HG03342 (cell line): ENCODE measurements around the gene GRPEL2.

Experiments
- ATAC-seq: cut with Tn5 transposase; IDR thresholded peaks from one replicate; pipeline ENCODE4 v1.9.1; 2021; ENCODE audit warnings: mild to moderate bottlenecking, moderate library complexity; ENCODE audit not compliant: unreplicated experiment

GRPEL2 gene

GRCh38 chr5:149345147-149345891 is at the start of gene GRPEL2:
Gene GRPEL2 (plus strand): TSS chr5:149345499. CDS start chr5:149345540, 41 bp downstream.
- ATAC-seq: peak; percentile 97

- no peak for ATAC-seq
Measured at GRCh38 chr5:149297340-149298025, 47.8 kb upstream of the GRPEL2 start.

- no peak for ATAC-seq
Measured at GRCh38 chr5:149298163-149298562, 47.1 kb upstream of the GRPEL2 start.

- no peak for ATAC-seq
Measured at GRCh38 chr5:149298842-149299404, 46.4 kb upstream of the GRPEL2 start.

- no peak for ATAC-seq
Measured at GRCh38 chr5:149299451-149300054, 45.7 kb upstream of the GRPEL2 start.

GRCh38 chr5:149300441-149300840 is 44.9 kb upstream of the GRPEL2 start:
- no peak for ATAC-seq

GRCh38 chr5:149301049-149301743 is 44.1 kb upstream of the GRPEL2 start:
- ATAC-seq: no peak

- ATAC-seq: no peak
Measured at GRCh38 chr5:149301744-149302380, 43.4 kb upstream of the GRPEL2 start.

- ATAC-seq: no peak
Measured at GRCh38 chr5:149302641-149303040, 42.7 kb upstream of the GRPEL2 start.

- no peak for ATAC-seq
Measured at GRCh38 chr5:149303210-149303609, 42.1 kb upstream of the GRPEL2 start.

- no peak for ATAC-seq
Measured at GRCh38 chr5:149304195-149305078, 40.9 kb upstream of the GRPEL2 start.

- ATAC-seq: no peak
Measured at GRCh38 chr5:149309354-149309753, 35.9 kb upstream of the GRPEL2 start.

- no peak for ATAC-seq
Measured at GRCh38 chr5:149310488-149310887, 34.8 kb upstream of the GRPEL2 start.

GRCh38 chr5:149310947-149311658 is 34.2 kb upstream of the GRPEL2 start:
- no peak for ATAC-seq

GRCh38 chr5:149313151-149313841 is 32.0 kb upstream of the GRPEL2 start:
- ATAC-seq: no peak

GRCh38 chr5:149314571-149315111 is 30.7 kb upstream of the GRPEL2 start:
- no peak for ATAC-seq

- ATAC-seq: no peak
Measured at GRCh38 chr5:149315753-149316152, 29.5 kb upstream of the GRPEL2 start.
